Stimulated activated naive CD8-positive, alpha-beta T cell treated with anti-CD3 and anti-CD28 coated beads, Interleukin-15, Interleukin-2, amounts not matched to agents 100 ng/mL and 50 ng/mL, for 24 hours (primary cell): ENCODE results near the gene TXNRD1.
"Not testable (repeated sequence)": the region's sequence is repeated elsewhere in the genome, so short reads cannot be mapped to it uniquely, and the experiment has no call there.

Experiments used
- H3K27ac Mint-ChIP-seq: one replicate; pipeline ENCODE4 v1.8.0; 2021; ENCODE audit warnings: mild to moderate bottlenecking, mixed read lengths
- H3K27me3 Mint-ChIP-seq: one replicate; pipeline ENCODE4 v1.8.0; 2021; ENCODE audit warnings: mixed read lengths
- H3K36me3 Mint-ChIP-seq: one replicate; pipeline ENCODE4 v1.8.0; 2021; ENCODE audit warnings: low read depth, mixed read lengths
- H3K4me1 Mint-ChIP-seq: one replicate; pipeline ENCODE4 v1.8.0; 2021; ENCODE audit warnings: low read depth, mixed read lengths
- H3K4me3 Mint-ChIP-seq: one replicate; pipeline ENCODE4 v1.8.0; 2021; ENCODE audit warnings: mild to moderate bottlenecking, mixed read lengths
- H3K9me3 Mint-ChIP-seq: one replicate; pipeline ENCODE4 v1.8.0; 2021; ENCODE audit warnings: mixed read lengths

The TXNRD1 gene

GRCh38 chr12:104292872-104293794 is 77.6 kb downstream of the TXNRD1 start:
- no peak overlapping the region for H3K27ac Mint-ChIP-seq
- no peaks in the 10 kb centered on the region for H3K9me3 Mint-ChIP-seq
- peaks cover 27% of the 10 kb centered on the region for H3K4me1 Mint-ChIP-seq
- H3K36me3 Mint-ChIP-seq = peaks cover 65% of the 10 kb centered on the region
- no peaks in the 10 kb centered on the region for H3K27me3 Mint-ChIP-seq
- H3K4me3 Mint-ChIP-seq = no peak overlapping the region

- H3K36me3 Mint-ChIP-seq = peaks cover 63% of the 10 kb centered on the region
- H3K27me3 Mint-ChIP-seq, H3K9me3 Mint-ChIP-seq, H3K27ac Mint-ChIP-seq, H3K4me3 Mint-ChIP-seq: not testable (repeated sequence)
- peaks cover 19% of the 10 kb centered on the region for H3K4me1 Mint-ChIP-seq
These were observed 78.7 kb downstream of the TXNRD1 start for GRCh38 chr12:104294158-104294859.

- Mint-ChIP-seq H3K9me3 (no peaks in the 10 kb centered on the region), H3K4me1 (peaks cover 19% of the 10 kb centered on the region), H3K4me3 (no peak overlapping the region), H3K27ac (peak overlapping the region; percentile 24), H3K36me3 (peaks cover 69% of the 10 kb centered on the region), H3K27me3 (no peaks in the 10 kb centered on the region)
These were observed 79.5 kb downstream of the TXNRD1 start for GRCh38 chr12:104294927-104295668.

GRCh38 chr12:104295954-104296353 is 80.4 kb downstream of the TXNRD1 start:
- no peaks in the 10 kb centered on the region for H3K9me3 Mint-ChIP-seq
- peaks cover 73% of the 10 kb centered on the region for H3K36me3 Mint-ChIP-seq
- H3K27me3 Mint-ChIP-seq = no peaks in the 10 kb centered on the region
- no peak overlapping the region for H3K27ac Mint-ChIP-seq
- H3K4me1 Mint-ChIP-seq = peaks cover 23% of the 10 kb centered on the region
- no peak overlapping the region for H3K4me3 Mint-ChIP-seq

GRCh38 chr12:104296718-104297117 is 81.1 kb downstream of the TXNRD1 start:
- peaks cover 72% of the 10 kb centered on the region for H3K36me3 Mint-ChIP-seq
- no peaks in the 10 kb centered on the region for H3K27me3 Mint-ChIP-seq
- no peaks in the 10 kb centered on the region for H3K9me3 Mint-ChIP-seq
- H3K4me3 Mint-ChIP-seq = no peak overlapping the region
- peaks cover 26% of the 10 kb centered on the region for H3K4me1 Mint-ChIP-seq
- peak overlapping the region; percentile 24 for H3K27ac Mint-ChIP-seq

- Mint-ChIP-seq H3K9me3 (no peaks in the 10 kb centered on the region), H3K4me3 (no peak overlapping the region), H3K36me3 (peaks cover 68% of the 10 kb centered on the region), H3K4me1 (peaks cover 31% of the 10 kb centered on the region), H3K27ac (no peak overlapping the region), H3K27me3 (no peaks in the 10 kb centered on the region)
These were observed 82.0 kb downstream of the TXNRD1 start for GRCh38 chr12:104297477-104298113.

GRCh38 chr12:104299842-104300481 is 84.4 kb downstream of the TXNRD1 start:
- H3K4me1 Mint-ChIP-seq = peaks cover 49% of the 10 kb centered on the region
- peaks cover 64% of the 10 kb centered on the region for H3K36me3 Mint-ChIP-seq
- no peaks in the 10 kb centered on the region for H3K9me3 Mint-ChIP-seq
- H3K27ac Mint-ChIP-seq = no peak overlapping the region
- H3K27me3 Mint-ChIP-seq = no peaks in the 10 kb centered on the region
- no peak overlapping the region for H3K4me3 Mint-ChIP-seq

- Mint-ChIP-seq H3K9me3 (no peaks in the 10 kb centered on the region), H3K36me3 (peaks cover 61% of the 10 kb centered on the region), H3K27me3 (no peaks in the 10 kb centered on the region), H3K4me3 (peak within 1 kb of the TSS; percentile 85), H3K27ac (peak within 1 kb of the TSS; percentile 92), H3K4me1 (peaks cover 57% of the 10 kb centered on the region)
These were observed 88.1 kb downstream of the TXNRD1 start, which contains the start of gene EID3 for GRCh38 chr12:104303538-104304151. TSS of gene EID3 (plus strand) at chr12:104303739. CDS start at chr12:104303935, 196 bp downstream.

GRCh38 chr12:104304261-104305009 is 88.9 kb downstream of the TXNRD1 start:
- H3K9me3 Mint-ChIP-seq = no peaks in the 10 kb centered on the region
- peaks cover 57% of the 10 kb centered on the region for H3K36me3 Mint-ChIP-seq
- H3K27ac Mint-ChIP-seq = peak overlapping the region; percentile 92
- peak overlapping the region; percentile 85 for H3K4me3 Mint-ChIP-seq
- peaks cover 57% of the 10 kb centered on the region for H3K4me1 Mint-ChIP-seq
- no peaks in the 10 kb centered on the region for H3K27me3 Mint-ChIP-seq

GRCh38 chr12:104305349-104305748 is 89.8 kb downstream of the TXNRD1 start:
- Mint-ChIP-seq H3K36me3 (peaks cover 49% of the 10 kb centered on the region), H3K27me3 (no peaks in the 10 kb centered on the region), H3K9me3 (no peaks in the 10 kb centered on the region), H3K27ac (no peak overlapping the region), H3K4me3 (peak overlapping the region; percentile 19), H3K4me1 (peaks cover 57% of the 10 kb centered on the region)

GRCh38 chr12:104306376-104306775 is 90.8 kb downstream of the TXNRD1 start:
- H3K9me3 Mint-ChIP-seq = no peaks in the 10 kb centered on the region
- no peak overlapping the region for H3K4me3 Mint-ChIP-seq
- no peak overlapping the region for H3K27ac Mint-ChIP-seq
- H3K27me3 Mint-ChIP-seq = no peaks in the 10 kb centered on the region
- H3K36me3 Mint-ChIP-seq = peaks cover 56% of the 10 kb centered on the region
- peaks cover 51% of the 10 kb centered on the region for H3K4me1 Mint-ChIP-seq

GRCh38 chr12:104306943-104307654 is 91.5 kb downstream of the TXNRD1 start:
- peaks cover 46% of the 10 kb centered on the region for H3K4me1 Mint-ChIP-seq
- H3K27ac Mint-ChIP-seq = no peak overlapping the region
- no peaks in the 10 kb centered on the region for H3K9me3 Mint-ChIP-seq
- no peak overlapping the region for H3K4me3 Mint-ChIP-seq
- H3K27me3 Mint-ChIP-seq = no peaks in the 10 kb centered on the region
- peaks cover 54% of the 10 kb centered on the region for H3K36me3 Mint-ChIP-seq

GRCh38 chr12:104307655-104308000 is 92.0 kb downstream of the TXNRD1 start:
- H3K4me3 Mint-ChIP-seq = no peak overlapping the region
- H3K27me3 Mint-ChIP-seq = no peaks in the 10 kb centered on the region
- H3K27ac Mint-ChIP-seq = no peak overlapping the region
- peaks cover 44% of the 10 kb centered on the region for H3K4me1 Mint-ChIP-seq
- peaks cover 57% of the 10 kb centered on the region for H3K36me3 Mint-ChIP-seq
- no peaks in the 10 kb centered on the region for H3K9me3 Mint-ChIP-seq
